Measurements from ENCODE around the gene GRM8. TPM values are rescaled to one million over a fixed set of nuclear protein-coding genes. Genes with fewer than 3 reads are reported as not detected.

Gene GRM8
- total and polyA plus RNA-seq, 8 donors = 0.11 to 1.2 (median 0.89) TPM

- Histone ChIP-seq H3K27me3 (no peaks in the 10 kb centered on the region), H3K4me3 (peak overlapping the region in 3 of 4 donors; percentile 47 to 66 (median 56)), H3K36me3 (no peaks in the 10 kb centered on the region), H3K4me1 (peaks cover 0 to 5% (median 5%) of the 10 kb centered on the region in 3 donors), H3K27ac (no peak overlapping the region), H3K9me3 (no peaks in the 10 kb centered on the region)
- no peak for FAIRE-seq
- DNase-seq = peak in 2 of 6 donors; percentile 15 to 55
- intact Hi-C loops (cut with DNase I) = loop anchor here in 1 of 3 donors (10.0 kb wide), 1 partner anchor 446 kb away; no protein-coding TSS in a partner anchor
- no peak for ATAC-seq
- TF ChIP-seq CTCF (IDR thresholded peaks at IDR 0.05) = no peak
- WGBS, 2 donors = 4 to 8% methylated on average over 23 of the region's 23 CpGs
Measured at GRCh38 chr7:127251036-127251464, 1.7 kb downstream of the GRM8 start.

GRCh38 chr7:127250312-127251035 is 2.3 kb downstream of the GRM8 start:
- FAIRE-seq (no peak), DNase-seq (no peak), ATAC-seq (no peak)
- Histone ChIP-seq H3K27ac (no peak overlapping the region), H3K27me3 (no peaks in the 10 kb centered on the region), H3K36me3 (no peaks in the 10 kb centered on the region), H3K9me3 (no peaks in the 10 kb centered on the region), H3K4me1 (peaks cover 0 to 5% (median 5%) of the 10 kb centered on the region in 3 donors), H3K4me3 (peak overlapping the region in 1 of 4 donors; percentile 66)
- intact Hi-C loops (cut with DNase I) = loop anchor here in 1 of 3 donors (10.0 kb wide), 1 partner anchor 446 kb away; no protein-coding TSS in a partner anchor
- no peak for TF ChIP-seq CTCF (IDR thresholded peaks at IDR 0.05)
- 16 to 30% methylated on average over 12 of the region's 12 CpGs for WGBS, 2 donors

- no peak for TF ChIP-seq CTCF (IDR thresholded peaks at IDR 0.05)
- Histone ChIP-seq H3K36me3 (no peaks in the 10 kb centered on the region), H3K27me3 (no peaks in the 10 kb centered on the region), H3K4me1 (no peaks in the 10 kb centered on the region), H3K4me3 (no peak overlapping the region), H3K27ac (no peak overlapping the region), H3K9me3 (no peaks in the 10 kb centered on the region)
- WGBS, 2 donors = 72 to 74% methylated on average over 1 of the region's 1 CpG
- no peak for ATAC-seq
- intact Hi-C loops (cut with DNase I) = no loop called here
- no peak for FAIRE-seq
- DNase-seq = no peak
Measured at GRCh38 chr7:127245607-127246006, 7.1 kb downstream of the GRM8 start.

- FAIRE-seq = no peak
- H3K9me3 ChIP-seq = no peaks in the 10 kb centered on the region
- TF ChIP-seq CTCF (IDR thresholded peaks at IDR 0.05) = no peak
- ATAC-seq = no peak
- H3K36me3 ChIP-seq = no peaks in the 10 kb centered on the region
- intact Hi-C loops (cut with DNase I) = no loop called here
- no peaks in the 10 kb centered on the region for H3K4me1 ChIP-seq
- 85% methylated on average over 3 of the region's 3 CpGs for WGBS, 2 donors
- DNase-seq = no peak
- H3K4me3 ChIP-seq = no peak overlapping the region
- H3K27ac ChIP-seq = no peak overlapping the region
- H3K27me3 ChIP-seq = no peaks in the 10 kb centered on the region
Measured at GRCh38 chr7:127245002-127245401, 7.7 kb downstream of the GRM8 start.

GRCh38 chr7:127239814-127240213 is 12.9 kb downstream of the GRM8 start:
- ATAC-seq = no peak
- no peak for DNase-seq
- Histone ChIP-seq H3K4me1 (no peaks in the 10 kb centered on the region), H3K36me3 (no peaks in the 10 kb centered on the region), H3K4me3 (no peak overlapping the region), H3K27me3 (no peaks in the 10 kb centered on the region), H3K27ac (no peak overlapping the region), H3K9me3 (no peaks in the 10 kb centered on the region)
- FAIRE-seq = no peak
- 58 to 68% methylated on average over 6 of the region's 6 CpGs for WGBS, 2 donors
- TF ChIP-seq CTCF (IDR thresholded peaks at IDR 0.05) = no peak
- intact Hi-C loops (cut with DNase I) = no loop called here
